Psoas muscle (tissue), 8 donors: Measurements from ENCODE around the gene PODXL2. TPM values are rescaled to one million over a fixed set of nuclear protein-coding genes. Genes with fewer than 3 reads are reported as not detected.

Experiments used
- ATAC-seq, 4 donors: fragments of 200-7000 bp; cut with Tn5 transposase; one replicate each; pipeline ENCODE4 v1.9.1; 2020; ENCODE audit warnings: moderate library complexity in 3 of 4, mild to moderate bottlenecking in 2 of 4
- DNase-seq, 2 donors: peaks; one replicate each; pipeline ENCODE4 v3.0.0-alpha.2; 2020
- H3K27ac ChIP-seq: fragments of 200-600 bp; one replicate; pipeline ENCODE4 v1.8.0; 2022
- H3K27me3 ChIP-seq, 3 donors: fragments of 200-600 bp in 1 of 3; one replicate each; pipeline versions ENCODE4 v1.6.1 to v1.8.0; 2013 to 2022; ENCODE audit warnings: low read length in 2 of 3, mild to moderate bottlenecking in 2 of 3, moderate library complexity in 1 of 3; ENCODE audit not compliant: insufficient read depth in 3 of 3
- H3K36me3 ChIP-seq, 2 donors: fragments of 200-600 bp in 1 of 2; one replicate each; pipeline versions ENCODE4 v1.6.1 to v1.8.0; 2013 to 2022; ENCODE audit warnings: low read depth in 1 of 2, mild to moderate bottlenecking in 1 of 2, moderate library complexity in 1 of 2; ENCODE audit not compliant: insufficient read depth in 1 of 2
- H3K4me1 ChIP-seq: fragments of 200-600 bp; one replicate; pipeline ENCODE4 v1.8.0; 2022
- H3K4me3 ChIP-seq: fragments of 200-600 bp; one replicate; pipeline ENCODE4 v1.8.0; 2022; ENCODE audit warnings: mild to moderate bottlenecking
- H3K9me3 ChIP-seq: fragments of 200-600 bp; one replicate; pipeline ENCODE4 v1.8.0; 2022
- WGBS, 3 donors: extraction: QIAGEN DNeasy Blood & Tissue Kit; methylation state at CpG; one replicate each; pipeline versions ENCODE4 v1.1.6 to v1.1.7; 2013; 5-methylcytosine and 5-hydroxymethylcytosine counted together
- intact Hi-C, 2 donors: fragments of 100-400 bp; cut with DNase I; formaldehyde crosslinking; loops; one replicate each; pipeline versions ENCODE4 v1.11.0 to v1.14.2; 2022
- polyA plus RNA-seq, 3 donors: library from polyadenylated mRNA; stranded (reverse); fragments of 200-250 nt; gene quantifications; one replicate each; pipeline ENCODE4 v1.2.3, GENCODE V29; 2013
- total RNA-seq, 4 donors: library from RNA; stranded (reverse); fragmentation: NEBNext Ultra II Directional in 2 of 4; extraction: Animal tissue kit (Norgen Biotek cat#: 25700) in 2 of 4; gene quantifications; one replicate each; pipeline versions ENCODE4 v1.2.1 to v1.2.4, GENCODE V29; 2021 to 2023
- TF ChIP-seq, protein P1 (sequence below): fragments of 200-600 bp; IDR thresholded peaks from one replicate; pipeline ENCODE4 v1.8.0; 2022; ENCODE audit warnings: antibody characterized with exemption
- donor health status: healthy with polysubstance abuse.
- donor health status: DM: no; HTN: no; CAD: no; lungs with moderate emphysema.
- donor health status: Bipolar disorder and iron deficiency.
- donor health status: healthy.
- donor health status: DM: yes; HTN: yes; CAD: no.
- donor health status: DM: no; HTN: no; CAD: no.
- donor health status: DM: no; HTN: no; CAD: no.
- donor health status: DM: yes; HTN: yes; CAD: no.

Gene PODXL2
- total and polyA plus RNA-seq, 7 donors: 1.4 to 3.0 (median 2.1) TPM

DNA sequence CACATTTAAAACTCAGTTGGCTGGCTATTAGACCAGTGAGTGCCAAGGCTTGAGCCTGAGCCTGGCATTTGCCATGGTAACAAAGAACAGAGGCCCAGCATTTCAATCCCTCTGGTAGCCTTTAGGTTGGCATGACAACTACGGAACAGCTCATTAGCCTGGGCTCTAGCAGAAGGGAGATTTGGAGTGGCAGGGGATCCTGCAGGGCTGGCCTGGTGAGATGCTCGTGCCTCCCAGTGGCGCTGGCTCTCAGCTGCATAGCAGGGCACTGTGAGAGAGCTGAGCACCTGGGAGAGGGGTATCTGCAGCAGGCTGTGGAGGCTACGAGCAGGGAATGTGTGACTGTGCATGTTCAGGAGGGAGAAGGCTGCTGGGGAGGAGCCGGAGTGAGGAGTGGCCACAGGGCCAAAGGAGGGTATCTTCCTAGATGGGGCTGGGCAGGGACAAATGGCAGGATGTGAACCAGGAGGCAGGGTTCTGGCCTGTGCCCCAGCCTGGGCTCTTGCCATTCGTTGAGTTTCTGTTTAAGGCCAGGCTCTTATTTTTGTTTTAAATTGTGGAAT lies 38.2 kb downstream of the PODXL2 start:
- H3K9me3 ChIP-seq: no peaks in the 10 kb centered on the region
- H3K36me3 ChIP-seq: no peaks in the 10 kb centered on the region
- 68 to 83% (median 69%) methylated on average over 6 of the region's 6 CpGs for WGBS, 3 donors
- TF ChIP-seq, protein P1, sequence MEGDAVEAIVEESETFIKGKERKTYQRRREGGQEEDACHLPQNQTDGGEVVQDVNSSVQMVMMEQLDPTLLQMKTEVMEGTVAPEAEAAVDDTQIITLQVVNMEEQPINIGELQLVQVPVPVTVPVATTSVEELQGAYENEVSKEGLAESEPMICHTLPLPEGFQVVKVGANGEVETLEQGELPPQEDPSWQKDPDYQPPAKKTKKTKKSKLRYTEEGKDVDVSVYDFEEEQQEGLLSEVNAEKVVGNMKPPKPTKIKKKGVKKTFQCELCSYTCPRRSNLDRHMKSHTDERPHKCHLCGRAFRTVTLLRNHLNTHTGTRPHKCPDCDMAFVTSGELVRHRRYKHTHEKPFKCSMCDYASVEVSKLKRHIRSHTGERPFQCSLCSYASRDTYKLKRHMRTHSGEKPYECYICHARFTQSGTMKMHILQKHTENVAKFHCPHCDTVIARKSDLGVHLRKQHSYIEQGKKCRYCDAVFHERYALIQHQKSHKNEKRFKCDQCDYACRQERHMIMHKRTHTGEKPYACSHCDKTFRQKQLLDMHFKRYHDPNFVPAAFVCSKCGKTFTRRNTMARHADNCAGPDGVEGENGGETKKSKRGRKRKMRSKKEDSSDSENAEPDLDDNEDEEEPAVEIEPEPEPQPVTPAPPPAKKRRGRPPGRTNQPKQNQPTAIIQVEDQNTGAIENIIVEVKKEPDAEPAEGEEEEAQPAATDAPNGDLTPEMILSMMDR: no peak
- DNase-seq (no peak), ATAC-seq (no peak)
- H3K4me3 ChIP-seq: no peak overlapping the region
- intact Hi-C loops: no loop called here
- H3K4me1 ChIP-seq: peaks cover 2% of the 10 kb centered on the region
- H3K27ac ChIP-seq: no peak overlapping the region
- H3K27me3 ChIP-seq: no peaks in the 10 kb centered on the region

DNA sequence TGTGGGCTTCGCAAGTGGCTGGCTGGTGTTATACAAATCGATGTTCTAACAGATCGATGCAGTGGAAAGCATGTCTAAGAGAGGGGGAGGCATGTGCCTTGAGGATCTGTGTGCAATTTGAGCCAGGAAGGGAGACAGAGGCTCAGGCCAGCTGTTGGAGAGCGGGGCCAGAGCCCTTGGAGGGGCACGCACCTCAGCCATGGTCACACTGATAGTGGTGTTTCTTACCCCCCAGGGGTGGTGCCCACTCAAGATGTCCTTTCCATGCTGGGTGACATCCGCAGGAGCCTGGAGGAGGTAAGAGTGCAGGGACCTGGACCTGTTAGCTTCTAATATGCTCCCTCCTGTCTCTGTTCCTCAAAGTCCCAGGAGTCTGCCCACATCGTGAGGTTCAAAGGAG lies 39.9 kb downstream of the PODXL2 start:
- no peak overlapping the region for H3K27ac ChIP-seq
- ATAC-seq (no peak), DNase-seq (no peak)
- H3K27me3 ChIP-seq: no peaks in the 10 kb centered on the region
- WGBS, 3 donors: 89 to 93% (median 93%) methylated on average over 7 of the region's 7 CpGs
- H3K9me3 ChIP-seq: no peaks in the 10 kb centered on the region
- TF ChIP-seq, protein P1: no peak
- peaks cover 9% of the 10 kb centered on the region for H3K4me1 ChIP-seq
- intact Hi-C loops: no loop called here
- H3K36me3 ChIP-seq: no peaks in the 10 kb centered on the region
- H3K4me3 ChIP-seq: no peak overlapping the region

DNA sequence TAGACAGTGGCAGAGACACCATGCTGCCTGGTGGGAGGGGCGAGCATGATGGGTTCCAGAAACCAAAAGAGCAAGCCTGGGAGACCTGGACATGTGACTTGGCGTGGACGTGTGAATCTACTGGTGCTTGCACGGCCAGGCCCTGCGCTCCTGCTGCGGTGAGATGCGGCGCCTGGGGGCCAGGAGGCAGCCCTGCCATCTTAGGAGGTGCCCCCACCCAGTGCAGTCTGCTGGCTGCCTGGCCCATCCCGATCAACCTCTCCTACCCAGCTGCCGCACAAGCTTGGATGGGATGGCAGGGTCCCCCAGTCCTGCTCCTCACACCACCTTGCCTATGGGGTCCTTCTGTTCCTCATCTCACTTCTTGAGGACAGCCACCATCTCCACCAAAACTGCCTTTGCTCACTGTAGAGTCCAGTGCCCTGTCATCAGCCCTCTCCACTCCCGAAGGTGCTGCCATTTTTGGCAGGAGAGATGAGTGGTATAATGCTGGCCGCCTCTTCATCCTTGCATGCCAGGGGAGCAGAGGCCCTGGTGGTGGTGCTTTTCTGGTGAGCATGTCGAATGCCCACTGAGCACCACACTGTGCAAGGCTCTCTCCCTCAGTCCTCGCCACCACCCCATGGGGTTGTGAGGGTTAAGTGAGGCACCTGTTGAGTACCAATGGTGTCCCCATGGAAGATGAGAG lies 40.7 kb downstream of the PODXL2 start:
- Histone ChIP-seq H3K27ac (no peak overlapping the region), H3K36me3 (no peaks in the 10 kb centered on the region)
- intact Hi-C loops: loop anchor here in 1 of 2 donors (5.0 kb wide), 1 partner anchor 153 kb away; the partner anchor contains the start of gene MGLL

DNA sequence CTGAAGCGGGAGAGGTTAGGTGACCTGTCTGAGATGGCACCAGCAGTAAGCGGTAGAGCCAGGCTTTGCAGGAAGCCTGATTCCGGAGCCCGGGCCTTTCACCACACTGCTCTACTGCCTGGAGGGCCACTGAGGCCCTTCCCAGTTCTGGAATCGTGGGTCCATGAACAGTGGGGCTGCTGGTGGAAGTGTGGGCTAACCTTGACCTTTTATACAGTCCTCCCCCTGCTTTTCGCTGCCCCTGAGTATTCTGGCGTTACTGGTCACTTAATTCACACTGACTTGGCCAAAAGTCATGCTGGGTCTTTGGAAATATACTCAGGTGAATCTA lies 41.2 kb downstream of the PODXL2 start:
- peaks cover 12% of the 10 kb centered on the region for H3K4me1 ChIP-seq
- no peaks in the 10 kb centered on the region for H3K9me3 ChIP-seq
- H3K36me3 ChIP-seq: no peaks in the 10 kb centered on the region
- H3K27me3 ChIP-seq: no peaks in the 10 kb centered on the region
- DNase-seq: no peak
- intact Hi-C loops: loop anchor here in 1 of 2 donors (5.0 kb wide), 1 partner anchor 152 kb away; the partner anchor contains the start of gene MGLL
- TF ChIP-seq, protein P1: no peak
- H3K27ac ChIP-seq: no peak overlapping the region
- no peak for ATAC-seq
- no peak overlapping the region for H3K4me3 ChIP-seq
- 95 to 97% (median 96%) methylated on average over 7 of the region's 7 CpGs for WGBS, 3 donors

More for the DNA sequence above, 40.7 kb downstream of the PODXL2 start:
- Histone ChIP-seq H3K27me3 (no peaks in the 10 kb centered on the region), H3K4me1 (peaks cover 12% of the 10 kb centered on the region), H3K9me3 (no peaks in the 10 kb centered on the region), H3K4me3 (no peak overlapping the region)
- no peak for DNase-seq
- WGBS, 3 donors: 89 to 96% (median 90%) methylated on average over 14 of the region's 14 CpGs
- ATAC-seq: no peak
- TF ChIP-seq, protein P1: no peak
